ENCODE results near the gene MCFD2. TPM values are rescaled to one million over a fixed set of nuclear protein-coding genes. Genes with fewer than 3 reads are reported as not detected.

MCFD2 gene
- total RNA-seq, 2 donors from 2014 or later: 111 to 137 TPM

DNA sequence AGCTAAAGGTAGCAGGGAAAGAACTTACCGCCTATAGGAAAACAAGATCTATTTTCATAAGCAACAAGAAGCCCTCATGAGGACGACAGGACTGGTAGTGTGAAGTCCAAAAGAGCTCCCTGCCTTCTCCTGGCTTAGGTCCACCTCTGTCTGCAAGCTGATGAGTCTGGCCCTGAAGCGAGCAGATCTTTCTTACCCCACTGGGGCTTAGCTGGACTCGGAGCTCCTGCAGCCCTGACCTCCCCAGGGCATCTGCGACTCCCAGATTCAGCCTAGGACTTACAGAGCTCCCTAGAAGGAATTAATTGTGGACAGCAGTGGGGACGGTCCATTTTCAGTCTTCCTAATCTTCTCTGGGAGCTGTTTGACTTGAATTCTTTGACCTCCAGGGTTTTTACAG is 53.7 kb downstream of the MCFD2 start:
- intact Hi-C loops (cut with DNase I): loop anchor here in 1 of 2 donors (5.0 kb wide), 1 partner anchor 1025 kb away; no protein-coding TSS in a partner anchor
- no peak for DNase-seq (ENCODE audit: low spot score)

- DNase-seq (ENCODE audit: low spot score): peak; percentile 56
These were observed 56.1 kb downstream of the MCFD2 start for GRCh38 chr2:46859482-46859881.

GRCh38 chr2:46858702-46859090 is 56.9 kb downstream of the MCFD2 start:
- DNase-seq (ENCODE audit: low spot score): no peak
- intact Hi-C loops (cut with DNase I): no loop called here

More at GRCh38 chr2:46859482-46859881, 56.1 kb downstream of the MCFD2 start:
- intact Hi-C loops (cut with DNase I): no loop called here

DNA sequence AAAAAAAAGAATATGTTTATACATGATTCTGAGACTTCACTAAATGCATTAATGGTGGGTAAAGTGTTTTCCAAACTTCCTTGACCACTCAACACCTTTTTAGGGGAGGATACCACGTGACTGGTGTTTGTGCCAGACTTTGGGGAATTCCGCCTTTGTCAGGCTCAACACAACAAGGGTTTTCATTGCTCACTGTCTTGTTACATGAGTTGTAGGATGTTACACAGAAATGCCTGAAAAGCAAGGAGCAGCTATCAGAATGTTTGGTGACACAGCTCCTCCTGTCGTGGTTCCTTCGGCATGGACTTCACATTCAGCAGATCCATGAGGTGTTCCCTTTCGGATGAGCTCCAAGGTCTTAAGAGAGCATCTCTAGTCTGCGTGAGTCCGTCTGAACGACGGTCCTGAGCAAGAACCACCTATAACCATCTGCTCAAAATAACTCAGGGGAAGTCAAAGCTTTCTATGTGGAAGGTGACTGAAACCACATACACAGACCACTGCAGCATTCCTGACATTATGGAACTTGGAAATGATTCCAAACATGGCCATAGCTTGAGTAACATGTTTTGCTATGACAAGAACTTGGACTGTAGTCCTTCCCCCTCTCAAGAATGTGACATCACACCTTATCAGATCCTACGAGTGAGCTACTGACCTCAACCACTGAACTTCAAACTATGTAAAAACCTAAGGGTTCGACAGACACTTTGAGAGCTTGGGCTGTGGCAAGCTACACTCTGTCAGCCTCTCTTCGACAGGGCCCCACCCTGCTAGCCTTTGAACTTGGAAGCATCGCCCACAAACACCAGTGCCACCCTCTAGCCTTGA is 57.5 kb downstream of the MCFD2 start:
- intact Hi-C loops (cut with DNase I): no loop called here
- peak; percentile 70 for DNase-seq (ENCODE audit: low spot score)

GRCh38 chr2:46856336-46856735 is 59.3 kb downstream of the MCFD2 start:
- intact Hi-C loops (cut with DNase I): no loop called here
- peak; percentile 68 for DNase-seq (ENCODE audit: low spot score)

DNA sequence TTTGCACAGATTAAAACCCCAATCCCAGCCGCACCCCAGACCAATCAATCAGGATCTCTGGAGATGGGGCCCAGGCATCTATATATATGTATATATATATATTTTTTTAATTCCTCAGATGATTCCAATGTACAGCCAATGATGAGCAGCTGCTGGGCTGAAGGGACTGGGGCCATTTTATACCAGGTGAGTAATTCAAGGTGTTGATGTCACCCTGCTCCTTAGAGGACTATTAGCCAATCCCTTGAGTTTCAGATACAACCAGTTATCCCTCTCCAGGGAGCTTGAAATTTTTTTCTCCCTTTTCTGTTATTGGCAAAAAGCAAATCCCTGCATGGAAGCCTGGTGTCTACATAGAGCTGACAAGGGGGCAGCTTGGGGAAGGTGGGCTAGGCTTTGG is 59.8 kb downstream of the MCFD2 start:
- intact Hi-C loops (cut with DNase I): no loop called here
- no peak for DNase-seq (ENCODE audit: low spot score)

GRCh38 chr2:46854260-46854659 is 61.3 kb downstream of the MCFD2 start:
- intact Hi-C loops (cut with DNase I): loop anchor here in 1 of 2 donors (5.0 kb wide), 1 partner anchor 272 kb away; no protein-coding TSS in a partner anchor
- DNase-seq (ENCODE audit: low spot score): peak; percentile 38

DNA sequence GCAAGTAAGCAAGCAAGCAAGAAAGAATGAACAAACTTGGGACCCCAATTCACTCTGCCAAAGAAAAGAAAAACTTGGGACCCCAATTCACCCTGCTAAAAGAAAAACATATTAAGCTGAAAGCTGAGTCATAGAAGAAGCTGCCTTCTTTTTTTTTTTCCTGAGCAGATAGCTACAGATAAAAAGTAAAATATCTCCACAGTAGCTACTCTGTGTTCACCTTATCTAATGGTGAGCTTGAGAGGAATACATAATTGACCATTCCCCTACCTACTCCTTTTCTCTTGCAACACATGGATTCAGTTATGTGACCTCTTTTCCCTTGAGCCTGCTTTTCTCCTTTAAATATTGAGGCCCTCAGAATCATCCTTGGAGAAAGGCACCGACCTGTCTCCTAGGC is 63.0 kb downstream of the MCFD2 start:
- intact Hi-C loops (cut with DNase I): loop anchor here in 1 of 2 donors (5.0 kb wide), 1 partner anchor 270 kb away; no protein-coding TSS in a partner anchor
- DNase-seq (ENCODE audit: low spot score): no peak

GRCh38 chr2:46852124-46852523 is 63.5 kb downstream of the MCFD2 start:
- intact Hi-C loops (cut with DNase I): loop anchor here in 1 of 2 donors (5.0 kb wide), 1 partner anchor 270 kb away; no protein-coding TSS in a partner anchor
- DNase-seq (ENCODE audit: low spot score): peak; percentile 14

Other genes with a start within 250 kb of the MCFD2 start
- gene SOCS5, start 216.5 kb downstream of the MCFD2 start, total RNA-seq: 10 to 100 TPM; 38.8 to 57.4 TPM
- 10 to 100 TPM; 23.1 to 32.7 TPM for gene TTC7A, start 25.4 kb upstream of the MCFD2 start, total RNA-seq
- gene STPG4, start 239.5 kb upstream of the MCFD2 start, total RNA-seq: under 1 TPM in 1 of 2 donors, not detected in 1; 0.52 TPM

All from posterior vena cava (tissue), 2 donors.